ENCODE measurements around the gene MFSD11. TPM values are rescaled to one million over a fixed set of nuclear protein-coding genes. Genes with fewer than 3 reads are reported as not detected.
A peak's percentile ranks its signal among the peaks of the same experiment; 100 is the strongest.

MFSD11 gene
- total RNA-seq, 4 donors from 2014 or later: 34.1 to 53.3 (median 44.3) TPM

- Histone ChIP-seq H3K36me3 (peaks cover 0 to 8% of the 10 kb centered on the region in 2 donors), H3K27ac (no peak overlapping the region)
- 89 to 95% methylated on average over 3 of the region's 3 CpGs for WGBS, 2 donors
Measured at GRCh38 chr17:76751416-76751993, 13.6 kb downstream of the MFSD11 start.

GRCh38 chr17:76752006-76752405, 14.1 kb downstream of the MFSD11 start:
- no peaks in the 10 kb centered on the region for H3K9me3 ChIP-seq
- 88 to 92% methylated on average over 4 of the region's 4 CpGs for WGBS, 2 donors
- H3K27me3 ChIP-seq: no peaks in the 10 kb centered on the region
- TF ChIP-seq CTCF (IDR thresholded peaks at IDR 0.05) (no peak), POLR2A (IDR thresholded peaks at IDR 0.05) (no peak)
- H3K36me3 ChIP-seq: peaks cover 0 to 6% of the 10 kb centered on the region in 2 donors
- H3K4me3 ChIP-seq (replicated peaks in 1 of 3): no peak overlapping the region
- H3K4me1 ChIP-seq: no peaks in the 10 kb centered on the region
- DNase-seq: no peak
- intact Hi-C loops (cut with DNase I): no loop called here
- no peak overlapping the region for H3K27ac ChIP-seq

More at GRCh38 chr17:76751416-76751993, 13.6 kb downstream of the MFSD11 start:
- Histone ChIP-seq H3K4me3 (replicated peaks in 1 of 3) (no peak overlapping the region), H3K27me3 (no peaks in the 10 kb centered on the region), H3K9me3 (no peaks in the 10 kb centered on the region), H3K4me1 (no peaks in the 10 kb centered on the region)
- TF ChIP-seq POLR2A (IDR thresholded peaks at IDR 0.05): no peak
- TF ChIP-seq CTCF (IDR thresholded peaks at IDR 0.05): no peak
- intact Hi-C loops (cut with DNase I): no loop called here
- no peak for DNase-seq

- intact Hi-C loops (cut with DNase I): no loop called here
- H3K4me3 ChIP-seq (replicated peaks in 1 of 3): no peak overlapping the region
- 85 to 91% methylated on average over 12 of the region's 12 CpGs for WGBS, 2 donors
- H3K4me1 ChIP-seq: no peaks in the 10 kb centered on the region
- TF ChIP-seq CTCF (IDR thresholded peaks at IDR 0.05) (no peak), POLR2A (IDR thresholded peaks at IDR 0.05) (no peak)
- H3K27ac ChIP-seq: no peak overlapping the region
- peak; percentile 15 to 37 for DNase-seq
- H3K36me3 ChIP-seq: peaks cover 0 to 6% of the 10 kb centered on the region in 2 donors
- H3K9me3 ChIP-seq: no peaks in the 10 kb centered on the region
- no peaks in the 10 kb centered on the region for H3K27me3 ChIP-seq
Measured at GRCh38 chr17:76753061-76753961, 15.4 kb downstream of the MFSD11 start.

GRCh38 chr17:76755285-76755684, 17.4 kb downstream of the MFSD11 start:
- DNase-seq: no peak
- H3K36me3 ChIP-seq: peaks cover 0 to 6% of the 10 kb centered on the region in 2 donors
- H3K4me3 ChIP-seq (replicated peaks in 1 of 3): no peak overlapping the region
- no peak for TF ChIP-seq POLR2A (IDR thresholded peaks at IDR 0.05)
- H3K4me1 ChIP-seq: no peaks in the 10 kb centered on the region
- WGBS, 2 donors: 95 to 98% methylated on average over 2 of the region's 2 CpGs
- intact Hi-C loops (cut with DNase I): no loop called here
- H3K27me3 ChIP-seq: no peaks in the 10 kb centered on the region
- H3K9me3 ChIP-seq: no peaks in the 10 kb centered on the region
- H3K27ac ChIP-seq: no peak overlapping the region

GRCh38 chr17:76757256-76757655, 19.3 kb downstream of the MFSD11 start:
- 90 to 92% methylated on average over 5 of the region's 5 CpGs for WGBS, 2 donors
- Histone ChIP-seq H3K36me3 (peaks cover 0 to 6% of the 10 kb centered on the region in 2 donors), H3K27me3 (no peaks in the 10 kb centered on the region), H3K4me3 (replicated peaks in 1 of 3) (no peak overlapping the region), H3K9me3 (no peaks in the 10 kb centered on the region), H3K4me1 (no peaks in the 10 kb centered on the region), H3K27ac (no peak overlapping the region)
- intact Hi-C loops (cut with DNase I): no loop called here
- TF ChIP-seq CTCF (IDR thresholded peaks at IDR 0.05) (no peak), POLR2A (IDR thresholded peaks at IDR 0.05) (no peak)
- no peak for DNase-seq

All from thyroid gland (tissue), 4 donors.